Measurements from ENCODE around the gene STN1.

- TF ChIP-seq POLR2A (IDR thresholded peaks at IDR 0.05) (no peak), CTCF (IDR thresholded peaks at IDR 0.05) (no peak)
These were observed 75.4 kb downstream of the STN1 start for GRCh38 chr10:103842605-103843004.
